ENCODE data around the gene TENM4. TPM values are rescaled to one million over a fixed set of nuclear protein-coding genes. Genes with fewer than 3 reads are reported as not detected.

TENM4 gene
- total RNA-seq, 1 donor from 2014 or later = 5.1 TPM

DNA sequence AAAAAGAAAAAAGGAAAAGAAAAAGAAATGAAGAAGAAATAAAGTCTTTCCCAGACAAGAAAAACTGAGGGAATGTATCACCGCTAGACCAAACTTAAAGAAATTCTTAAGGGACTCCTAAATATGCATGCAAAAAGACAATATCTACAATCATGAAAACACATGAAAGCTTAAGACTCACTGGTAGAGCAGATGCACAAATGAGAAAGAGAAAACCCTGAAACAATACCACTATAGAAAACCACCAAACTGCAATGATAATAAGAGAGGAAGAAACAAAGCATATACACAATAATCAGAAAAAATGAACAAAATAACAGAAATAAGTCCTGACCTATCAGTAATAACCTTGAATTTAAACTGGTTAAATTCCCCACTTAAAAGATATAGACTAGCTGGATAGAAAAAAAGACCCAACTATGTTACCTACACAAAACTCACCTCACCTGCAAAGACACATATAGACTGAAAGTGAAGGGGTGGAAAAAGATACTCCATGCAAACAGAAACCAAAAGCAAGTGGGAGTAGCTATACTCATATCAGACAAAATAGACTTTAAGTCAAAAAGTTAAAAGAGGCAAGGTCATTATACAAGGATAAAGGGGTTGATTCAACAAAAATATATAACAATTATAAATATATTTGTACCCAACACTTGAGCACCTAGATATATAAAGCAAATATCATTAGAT is 804.9 kb downstream of the TENM4 start:
- peaks cover 22% of the 10 kb centered on the region for H3K9me3 Mint-ChIP-seq
- no peaks in the 10 kb centered on the region for H3K4me1 Mint-ChIP-seq
- no peaks in the 10 kb centered on the region for H3K36me3 ChIP-seq
- no peaks in the 10 kb centered on the region for H3F3A ChIP-seq (ENCODE audit: low read depth)
- TF ChIP-seq EZH2phosphoT487 (IDR thresholded peaks at IDR 0.05) (no peak), EZH2 (IDR thresholded peaks at IDR 0.05) (no peak)
- TF ChIP-seq, protein P1, sequence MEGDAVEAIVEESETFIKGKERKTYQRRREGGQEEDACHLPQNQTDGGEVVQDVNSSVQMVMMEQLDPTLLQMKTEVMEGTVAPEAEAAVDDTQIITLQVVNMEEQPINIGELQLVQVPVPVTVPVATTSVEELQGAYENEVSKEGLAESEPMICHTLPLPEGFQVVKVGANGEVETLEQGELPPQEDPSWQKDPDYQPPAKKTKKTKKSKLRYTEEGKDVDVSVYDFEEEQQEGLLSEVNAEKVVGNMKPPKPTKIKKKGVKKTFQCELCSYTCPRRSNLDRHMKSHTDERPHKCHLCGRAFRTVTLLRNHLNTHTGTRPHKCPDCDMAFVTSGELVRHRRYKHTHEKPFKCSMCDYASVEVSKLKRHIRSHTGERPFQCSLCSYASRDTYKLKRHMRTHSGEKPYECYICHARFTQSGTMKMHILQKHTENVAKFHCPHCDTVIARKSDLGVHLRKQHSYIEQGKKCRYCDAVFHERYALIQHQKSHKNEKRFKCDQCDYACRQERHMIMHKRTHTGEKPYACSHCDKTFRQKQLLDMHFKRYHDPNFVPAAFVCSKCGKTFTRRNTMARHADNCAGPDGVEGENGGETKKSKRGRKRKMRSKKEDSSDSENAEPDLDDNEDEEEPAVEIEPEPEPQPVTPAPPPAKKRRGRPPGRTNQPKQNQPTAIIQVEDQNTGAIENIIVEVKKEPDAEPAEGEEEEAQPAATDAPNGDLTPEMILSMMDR (IDR thresholded peaks at IDR 0.05) = no peak
- no peaks in the 10 kb centered on the region for H4K20me1 ChIP-seq (ENCODE audit: low read depth)
- H3K27me3 Mint-ChIP-seq (ENCODE audit: insufficient read depth, low read depth) = no peaks in the 10 kb centered on the region
- H3K4me2 ChIP-seq = no peak overlapping the region
- H3K9ac ChIP-seq = no peak overlapping the region
- peaks cover 9% of the 10 kb centered on the region for H3K9me3 ChIP-seq (ENCODE audit: low read depth)
- no peak overlapping the region for H2AFZ ChIP-seq (replicated peaks)
- H3K27me3 ChIP-seq = no peaks in the 10 kb centered on the region
- H3K27ac Mint-ChIP-seq = no peak overlapping the region
- no peaks in the 10 kb centered on the region for H3K4me1 ChIP-seq
- no peak overlapping the region for H3K4me3 ChIP-seq
- DNase-seq (ENCODE audit: low spot score) = no peak
- H3K36me3 Mint-ChIP-seq = no peaks in the 10 kb centered on the region
- no peak overlapping the region for H3K4me3 Mint-ChIP-seq
- no peaks in the 10 kb centered on the region for H3K79me2 ChIP-seq (ENCODE audit: low read depth)
- H3K27ac ChIP-seq = no peak overlapping the region

DNA sequence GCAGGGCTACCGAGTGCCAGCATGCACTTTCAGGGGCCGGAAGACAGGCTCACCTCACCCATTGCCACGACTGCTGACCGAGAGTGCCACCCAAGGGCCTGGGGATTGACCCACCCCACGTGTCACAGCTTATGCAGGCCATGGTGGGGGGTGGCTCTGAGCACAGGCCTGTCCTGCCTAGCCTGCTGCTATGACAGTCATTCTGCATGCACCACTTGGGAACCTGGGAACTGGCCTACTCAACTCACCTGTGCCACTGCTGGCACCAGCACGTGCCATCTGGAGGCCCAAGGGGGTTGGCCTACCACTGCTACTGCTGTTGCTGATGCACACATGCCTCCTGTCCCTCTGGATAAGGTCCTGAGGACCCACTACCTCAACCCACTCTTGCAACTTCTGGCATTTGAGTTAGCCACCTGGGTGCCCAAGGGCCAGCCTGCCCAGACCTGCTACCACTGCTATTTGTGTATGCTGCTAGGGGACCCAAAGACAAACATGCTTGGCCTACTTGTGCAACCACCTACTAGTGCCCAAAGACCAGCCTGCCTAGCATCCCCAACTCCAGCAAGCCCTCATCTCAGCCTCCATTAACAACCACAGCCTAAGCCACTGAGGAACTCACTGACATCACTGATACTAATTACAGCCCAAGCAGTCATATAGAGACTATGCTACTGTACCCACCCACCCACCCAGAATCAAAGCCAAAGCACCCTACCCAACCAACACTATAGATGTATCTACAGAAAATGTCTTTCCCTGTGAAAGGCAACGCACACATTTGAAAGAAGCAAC is 807.1 kb downstream of the TENM4 start:
- H3K27ac Mint-ChIP-seq = no peak overlapping the region
- peaks cover 39% of the 10 kb centered on the region for H3K9me3 Mint-ChIP-seq
- H3K4me3 Mint-ChIP-seq = no peak overlapping the region
- TF ChIP-seq EZH2 (IDR thresholded peaks at IDR 0.05) (no peak), EZH2phosphoT487 (IDR thresholded peaks at IDR 0.05) (no peak)
- TF ChIP-seq, protein P1 (IDR thresholded peaks at IDR 0.05) = no peak
- Histone ChIP-seq H3K4me2 (no peak overlapping the region), H3K27me3 (no peaks in the 10 kb centered on the region), H3K9me3 (ENCODE audit: low read depth) (peaks cover 13% of the 10 kb centered on the region), H3K79me2 (ENCODE audit: low read depth) (no peaks in the 10 kb centered on the region), H3F3A (ENCODE audit: low read depth) (no peaks in the 10 kb centered on the region), H3K36me3 (no peaks in the 10 kb centered on the region), H3K27ac (no peak overlapping the region), H4K20me1 (ENCODE audit: low read depth) (no peaks in the 10 kb centered on the region), H2AFZ (replicated peaks) (no peak overlapping the region), H3K4me3 (no peak overlapping the region), H3K4me1 (no peaks in the 10 kb centered on the region), H3K9ac (no peak overlapping the region)
- no peaks in the 10 kb centered on the region for H3K36me3 Mint-ChIP-seq
- peaks cover 2% of the 10 kb centered on the region for H3K27me3 Mint-ChIP-seq (ENCODE audit: insufficient read depth, low read depth)
- DNase-seq (ENCODE audit: low spot score) = no peak
- no peaks in the 10 kb centered on the region for H3K4me1 Mint-ChIP-seq

DNA sequence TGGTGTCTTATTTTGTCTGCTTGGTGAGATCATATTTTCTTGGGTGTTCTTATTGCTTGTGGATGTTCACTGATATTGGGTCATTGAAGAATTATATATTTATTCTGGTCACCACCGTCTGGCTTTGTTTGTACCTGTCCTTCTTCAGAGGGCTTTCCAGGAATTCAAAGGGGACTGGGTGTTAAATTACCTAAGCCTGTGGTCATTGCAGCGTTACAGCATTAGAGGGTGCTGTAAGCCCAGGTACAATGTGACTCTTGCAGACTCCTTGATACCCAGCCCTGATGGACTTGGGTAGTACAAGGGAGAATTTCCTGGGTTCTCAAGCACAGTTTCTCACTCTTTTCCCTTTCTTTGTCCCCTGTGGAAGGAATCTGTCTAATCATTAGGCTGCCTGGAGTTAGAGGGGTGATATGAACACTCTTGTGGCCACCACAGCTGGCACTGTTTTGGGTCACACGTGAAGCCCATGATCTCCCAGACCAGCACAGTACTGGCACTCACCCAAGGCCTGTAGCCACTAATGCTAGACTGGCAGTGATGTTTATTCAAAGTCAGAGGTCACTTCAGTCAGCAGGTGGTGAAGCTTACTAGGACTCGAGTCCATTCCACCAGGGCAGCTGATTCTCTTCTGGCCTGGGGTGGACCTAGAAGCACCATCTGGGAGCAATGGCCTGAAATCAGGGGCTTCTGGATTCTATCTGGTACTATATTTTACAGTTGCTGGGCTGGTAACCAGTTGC is 810.1 kb downstream of the TENM4 start:
- no peak for TF ChIP-seq EZH2phosphoT487 (IDR thresholded peaks at IDR 0.05)
- TF ChIP-seq, protein P1 (IDR thresholded peaks at IDR 0.05) = peak; percentile 13
- H3K4me3 ChIP-seq = no peak overlapping the region
- no peak for DNase-seq (ENCODE audit: low spot score)
- H3K27me3 ChIP-seq = no peaks in the 10 kb centered on the region
- peaks cover 40% of the 10 kb centered on the region for H3K9me3 Mint-ChIP-seq
- no peaks in the 10 kb centered on the region for H3K79me2 ChIP-seq (ENCODE audit: low read depth)
- H3K27ac Mint-ChIP-seq = no peak overlapping the region
- no peaks in the 10 kb centered on the region for H3K36me3 ChIP-seq
- H3K27me3 Mint-ChIP-seq (ENCODE audit: insufficient read depth, low read depth) = peaks cover 2% of the 10 kb centered on the region
- H3K4me3 Mint-ChIP-seq = no peak overlapping the region
- H3K4me1 ChIP-seq = no peaks in the 10 kb centered on the region
- no peaks in the 10 kb centered on the region for H3F3A ChIP-seq (ENCODE audit: low read depth)
- peaks cover 13% of the 10 kb centered on the region for H3K9me3 ChIP-seq (ENCODE audit: low read depth)
- H3K4me2 ChIP-seq = no peak overlapping the region
- no peaks in the 10 kb centered on the region for H3K4me1 Mint-ChIP-seq
- no peaks in the 10 kb centered on the region for H3K36me3 Mint-ChIP-seq
- no peak overlapping the region for H2AFZ ChIP-seq (replicated peaks)
- no peak overlapping the region for H3K27ac ChIP-seq
- H4K20me1 ChIP-seq (ENCODE audit: low read depth) = no peaks in the 10 kb centered on the region
- H3K9ac ChIP-seq = no peak overlapping the region

All from neural progenitor cell (in vitro differentiated cells).